SK-N-SH treated with all-trans-retinoic acid at 6 μM for 48 hours (cell line): ENCODE results near the gene UBL3.

Experiments used
- ARNTL ChIP-seq: fragments of 450-650 bp; formaldehyde crosslinking; IDR thresholded peaks from 2 replicates; pipeline ENCODE4 v1.5.0; 2020; ENCODE audit warnings: low read depth, mild to moderate bottlenecking, moderate library complexity, borderline replicate concordance
- ISL1 ChIP-seq: fragments of 250-450 bp; sonication (Bioruptor Pico); IDR thresholded peaks from 2 replicates; pipeline ENCODE4 v2.1.2; 2022; ENCODE audit warnings: mild to moderate bottlenecking, moderate library complexity
- OSR1 ChIP-seq: fragments of 250-450 bp; sonication (Bioruptor Pico); IDR thresholded peaks from 2 replicates; pipeline ENCODE4 v1.8.0; 2022; ENCODE audit warnings: moderate library complexity, mild to moderate bottlenecking, inconsistent platforms
- POU6F1 ChIP-seq: fragments of 250-450 bp; sonication (Bioruptor Pico); IDR thresholded peaks from 2 replicates; pipeline ENCODE4 v1.8.0; 2021; ENCODE audit warnings: low read depth, mild to moderate bottlenecking, moderate library complexity, borderline replicate concordance
- TOX ChIP-seq: fragments of 250-450 bp; sonication (Bioruptor Pico); IDR thresholded peaks from 2 replicates; pipeline ENCODE4 v1.8.0; 2021; ENCODE audit warnings: mild to moderate bottlenecking, moderate library complexity, borderline replicate concordance
- ZFP3 ChIP-seq: fragments of 250-450 bp; sonication (Bioruptor Pico); IDR thresholded peaks from 2 replicates; pipeline ENCODE4 v1.5.0; 2020; ENCODE audit warnings: mild to moderate bottlenecking, moderate library complexity
- ZNF70 ChIP-seq: fragments of 450-650 bp; formaldehyde crosslinking; IDR thresholded peaks from 2 replicates; pipeline ENCODE4 v1.5.0; 2020; ENCODE audit warnings: mild to moderate bottlenecking, moderate library complexity
- ZNF8 ChIP-seq: fragments of 450-650 bp; formaldehyde crosslinking; IDR thresholded peaks from 2 replicates; pipeline ENCODE4 v1.5.0; 2020; ENCODE audit warnings: mild to moderate bottlenecking, moderate library complexity
- TF ChIP-seq, protein P1 (sequence below): fragments of 250-450 bp; sonication (Bioruptor Pico); IDR thresholded peaks from 2 replicates; pipeline ENCODE4 v1.8.0; 2020; ENCODE audit warnings: mild to moderate bottlenecking, moderate library complexity, borderline replicate concordance
- TF ChIP-seq, protein P2 (sequence below): fragments of 250-450 bp; sonication (Bioruptor Pico); IDR thresholded peaks from 2 replicates; pipeline ENCODE4 v1.5.0; 2020; ENCODE audit warnings: mild to moderate bottlenecking, moderate library complexity

GRCh38 chr13:29832761-29833298 is 17.6 kb downstream of the UBL3 start:
- TF ChIP-seq, protein P1, sequence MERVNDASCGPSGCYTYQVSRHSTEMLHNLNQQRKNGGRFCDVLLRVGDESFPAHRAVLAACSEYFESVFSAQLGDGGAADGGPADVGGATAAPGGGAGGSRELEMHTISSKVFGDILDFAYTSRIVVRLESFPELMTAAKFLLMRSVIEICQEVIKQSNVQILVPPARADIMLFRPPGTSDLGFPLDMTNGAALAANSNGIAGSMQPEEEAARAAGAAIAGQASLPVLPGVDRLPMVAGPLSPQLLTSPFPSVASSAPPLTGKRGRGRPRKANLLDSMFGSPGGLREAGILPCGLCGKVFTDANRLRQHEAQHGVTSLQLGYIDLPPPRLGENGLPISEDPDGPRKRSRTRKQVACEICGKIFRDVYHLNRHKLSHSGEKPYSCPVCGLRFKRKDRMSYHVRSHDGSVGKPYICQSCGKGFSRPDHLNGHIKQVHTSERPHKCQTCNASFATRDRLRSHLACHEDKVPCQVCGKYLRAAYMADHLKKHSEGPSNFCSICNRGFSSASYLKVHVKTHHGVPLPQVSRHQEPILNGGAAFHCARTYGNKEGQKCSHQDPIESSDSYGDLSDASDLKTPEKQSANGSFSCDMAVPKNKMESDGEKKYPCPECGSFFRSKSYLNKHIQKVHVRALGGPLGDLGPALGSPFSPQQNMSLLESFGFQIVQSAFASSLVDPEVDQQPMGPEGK (CRISPR knock-in tag) = no peak
- TF ChIP-seq ZFP3 (CRISPR knock-in tag) (no peak), ZNF70 (CRISPR knock-in tag) (no peak), ARNTL (no peak), OSR1 (no peak), ISL1 (CRISPR knock-in tag) (no peak), POU6F1 (CRISPR knock-in tag) (no peak), ZNF8 (CRISPR knock-in tag) (no peak), TOX (CRISPR knock-in tag) (no peak)
- TF ChIP-seq, protein P2, sequence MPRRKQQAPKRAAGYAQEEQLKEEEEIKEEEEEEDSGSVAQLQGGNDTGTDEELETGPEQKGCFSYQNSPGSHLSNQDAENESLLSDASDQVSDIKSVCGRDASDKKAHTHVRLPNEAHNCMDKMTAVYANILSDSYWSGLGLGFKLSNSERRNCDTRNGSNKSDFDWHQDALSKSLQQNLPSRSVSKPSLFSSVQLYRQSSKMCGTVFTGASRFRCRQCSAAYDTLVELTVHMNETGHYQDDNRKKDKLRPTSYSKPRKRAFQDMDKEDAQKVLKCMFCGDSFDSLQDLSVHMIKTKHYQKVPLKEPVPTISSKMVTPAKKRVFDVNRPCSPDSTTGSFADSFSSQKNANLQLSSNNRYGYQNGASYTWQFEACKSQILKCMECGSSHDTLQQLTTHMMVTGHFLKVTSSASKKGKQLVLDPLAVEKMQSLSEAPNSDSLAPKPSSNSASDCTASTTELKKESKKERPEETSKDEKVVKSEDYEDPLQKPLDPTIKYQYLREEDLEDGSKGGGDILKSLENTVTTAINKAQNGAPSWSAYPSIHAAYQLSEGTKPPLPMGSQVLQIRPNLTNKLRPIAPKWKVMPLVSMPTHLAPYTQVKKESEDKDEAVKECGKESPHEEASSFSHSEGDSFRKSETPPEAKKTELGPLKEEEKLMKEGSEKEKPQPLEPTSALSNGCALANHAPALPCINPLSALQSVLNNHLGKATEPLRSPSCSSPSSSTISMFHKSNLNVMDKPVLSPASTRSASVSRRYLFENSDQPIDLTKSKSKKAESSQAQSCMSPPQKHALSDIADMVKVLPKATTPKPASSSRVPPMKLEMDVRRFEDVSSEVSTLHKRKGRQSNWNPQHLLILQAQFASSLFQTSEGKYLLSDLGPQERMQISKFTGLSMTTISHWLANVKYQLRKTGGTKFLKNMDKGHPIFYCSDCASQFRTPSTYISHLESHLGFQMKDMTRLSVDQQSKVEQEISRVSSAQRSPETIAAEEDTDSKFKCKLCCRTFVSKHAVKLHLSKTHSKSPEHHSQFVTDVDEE (CRISPR knock-in tag) = no peak
